Activated T-cell treated with anti-CD3 and anti-CD28 coated beads, Interleukin-2, amount 50 U/mL, for 72 hours (primary cell): ENCODE results near the gene FOXP1. TPM values are rescaled to one million over a fixed set of nuclear protein-coding genes. Genes with fewer than 3 reads are reported as not detected.

Experiments
- ATAC-seq, 2 donors: fragments of 150-1000 bp; cut with Tn5 transposase; replicated peaks in 1 of 2; 2 replicates each; pipeline ENCODE4 v1.10.0; 2021; ENCODE audit warnings: moderate library complexity in 2 of 2, mild to moderate bottlenecking in 1 of 2
- DNase-seq, 2 donors: peaks; one replicate each; pipeline ENCODE4 v3.0.0; 2021 to 2022; ENCODE audit warnings: mixed read lengths in 1 of 2
- H3K27ac Mint-ChIP-seq: one replicate; pipeline ENCODE4 v1.8.0; 2022; ENCODE audit warnings: mild to moderate bottlenecking, moderate library complexity, mixed read lengths
- H3K27me3 Mint-ChIP-seq: one replicate; pipeline ENCODE4 v1.8.0; 2022; ENCODE audit warnings: low read depth, mixed read lengths
- H3K36me3 Mint-ChIP-seq, 2 donors: one replicate each; pipeline ENCODE4 v1.8.0; 2022; ENCODE audit warnings: mixed read lengths in 2 of 2, mild to moderate bottlenecking in 1 of 2; ENCODE audit not compliant: insufficient read depth in 2 of 2
- H3K4me1 Mint-ChIP-seq: one replicate; pipeline ENCODE4 v1.8.0; 2022; ENCODE audit warnings: low read depth, mixed read lengths
- H3K4me3 Mint-ChIP-seq, 2 donors: one replicate each; pipeline ENCODE4 v1.8.0; 2022; ENCODE audit warnings: mild to moderate bottlenecking in 2 of 2, mixed read lengths in 2 of 2, moderate library complexity in 2 of 2
- H3K9me3 Mint-ChIP-seq, 2 donors: one replicate each; pipeline ENCODE4 v1.8.0; 2022; ENCODE audit warnings: mixed read lengths in 2 of 2
- total RNA-seq, 2 donors: library from RNA; stranded (reverse); gene quantifications; one replicate each; pipeline ENCODE4 v1.2.3, GENCODE V29; 2022

The FOXP1 gene
- total RNA-seq, 2 donors from 2014 or later: 124 to 156 TPM

DNA sequence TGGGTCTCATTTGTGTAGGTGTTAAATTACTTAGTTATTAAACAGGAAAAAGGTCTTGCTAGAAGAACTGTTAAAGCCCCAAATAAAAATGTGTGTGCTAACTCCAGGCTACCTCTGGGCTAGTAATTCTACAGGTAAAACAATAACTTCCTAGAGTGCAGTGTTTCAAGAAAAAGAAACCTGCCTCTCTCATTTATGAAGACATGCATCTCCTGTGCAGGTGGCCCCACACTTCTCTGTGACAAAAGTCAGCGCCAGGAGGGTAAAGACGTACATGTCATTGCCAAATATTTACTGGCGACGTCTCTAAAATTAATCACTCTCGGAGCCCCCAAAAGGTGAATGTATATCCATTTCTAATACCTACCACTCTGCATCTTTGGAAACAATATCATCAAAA is 131.7 kb downstream of the FOXP1 start:
- no peak for DNase-seq
- Mint-ChIP-seq H3K27ac (peak overlapping the region; percentile 88), H3K9me3 (no peaks in the 10 kb centered on the region), H3K4me1 (peaks cover 100% of the 10 kb centered on the region), H3K4me3 (peak overlapping the region; percentile 74 to 87), H3K27me3 (no peaks in the 10 kb centered on the region), H3K36me3 (peaks cover 0 to 2% of the 10 kb centered on the region in 2 donors)
- ATAC-seq: no peak

DNA sequence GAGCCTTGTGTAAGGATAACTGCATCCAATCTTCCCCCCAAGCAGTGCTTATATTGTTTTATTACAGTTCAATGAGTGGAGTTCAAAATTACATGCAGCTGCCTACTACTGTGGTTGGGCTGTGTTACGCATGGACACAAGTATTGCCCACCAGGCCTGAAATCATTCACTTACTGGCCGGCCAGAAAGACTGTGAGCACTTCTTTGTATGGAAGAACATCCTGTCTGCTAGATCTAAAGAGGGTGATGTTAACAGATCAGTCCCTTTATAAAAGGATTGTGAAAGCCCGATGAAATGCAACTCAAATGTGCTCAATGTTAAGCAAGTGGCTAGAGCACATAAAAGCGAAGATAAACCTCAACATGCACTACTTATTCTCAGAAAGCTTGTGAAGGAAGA is 132.5 kb downstream of the FOXP1 start:
- H3K9me3 Mint-ChIP-seq: no peaks in the 10 kb centered on the region
- H3K27me3 Mint-ChIP-seq: no peaks in the 10 kb centered on the region
- ATAC-seq (no peak), DNase-seq (no peak)
- H3K4me1 Mint-ChIP-seq: peaks cover 100% of the 10 kb centered on the region
- H3K36me3 Mint-ChIP-seq: peaks cover 0 to 2% of the 10 kb centered on the region in 2 donors
- H3K4me3 Mint-ChIP-seq: peak overlapping the region; percentile 74 to 87
- H3K27ac Mint-ChIP-seq: peak overlapping the region; percentile 88

DNA sequence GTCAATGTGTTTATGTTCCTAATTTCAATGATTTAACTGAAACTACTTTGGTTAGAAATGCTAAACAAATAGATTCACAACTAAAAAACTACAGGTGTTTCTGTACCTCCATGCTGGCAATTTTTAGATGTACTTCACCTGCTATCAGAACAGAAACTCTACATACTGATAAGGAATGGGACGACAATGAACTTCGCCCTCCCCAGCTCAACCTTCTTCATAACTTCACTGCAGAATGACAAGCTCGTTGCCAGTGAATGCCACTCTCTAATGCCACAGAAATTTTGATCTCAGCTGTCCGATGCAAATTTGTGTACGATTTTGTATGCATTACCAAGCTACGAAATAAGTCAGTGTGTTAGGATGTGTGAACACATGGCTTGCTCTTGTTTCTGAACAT is 133.4 kb downstream of the FOXP1 start:
- no peaks in the 10 kb centered on the region for H3K27me3 Mint-ChIP-seq
- H3K9me3 Mint-ChIP-seq: no peaks in the 10 kb centered on the region

DNA sequence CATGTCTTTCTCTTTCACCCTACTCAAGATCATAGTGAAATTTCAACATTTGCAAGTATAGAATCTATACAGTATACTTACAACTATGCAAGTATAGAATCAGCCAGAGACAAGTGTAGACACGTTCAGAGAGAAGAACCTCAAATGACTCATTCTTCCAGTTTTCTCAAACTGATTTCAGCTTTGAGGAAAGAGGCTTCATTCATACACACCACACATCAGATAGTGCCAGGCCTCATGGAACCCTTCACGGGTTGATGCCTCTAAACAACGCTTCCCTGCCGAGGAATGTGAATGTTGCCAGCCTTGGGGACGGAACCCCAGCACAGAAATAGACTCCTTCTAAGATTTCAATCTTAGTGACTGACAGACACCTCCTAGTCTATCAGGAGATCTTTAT is 135.7 kb downstream of the FOXP1 start:
- Mint-ChIP-seq H3K27ac (peak overlapping the region; percentile 64), H3K9me3 (peaks cover 0 to 3% of the 10 kb centered on the region in 2 donors), H3K4me1 (peaks cover 99% of the 10 kb centered on the region), H3K36me3 (peaks cover 3 to 6% of the 10 kb centered on the region in 2 donors), H3K27me3 (no peaks in the 10 kb centered on the region), H3K4me3 (peak overlapping the region; percentile 43 to 59)
- DNase-seq: no peak
- peak; percentile 77 to 78 for ATAC-seq

More for the DNA sequence above, 133.4 kb downstream of the FOXP1 start:
- ATAC-seq: no peak
- peak overlapping the region; percentile 52 to 61 for H3K4me3 Mint-ChIP-seq
- peaks cover 0 to 2% of the 10 kb centered on the region in 2 donors for H3K36me3 Mint-ChIP-seq
- no peak for DNase-seq
- H3K4me1 Mint-ChIP-seq: peaks cover 99% of the 10 kb centered on the region
- H3K27ac Mint-ChIP-seq: peak overlapping the region; percentile 88

DNA sequence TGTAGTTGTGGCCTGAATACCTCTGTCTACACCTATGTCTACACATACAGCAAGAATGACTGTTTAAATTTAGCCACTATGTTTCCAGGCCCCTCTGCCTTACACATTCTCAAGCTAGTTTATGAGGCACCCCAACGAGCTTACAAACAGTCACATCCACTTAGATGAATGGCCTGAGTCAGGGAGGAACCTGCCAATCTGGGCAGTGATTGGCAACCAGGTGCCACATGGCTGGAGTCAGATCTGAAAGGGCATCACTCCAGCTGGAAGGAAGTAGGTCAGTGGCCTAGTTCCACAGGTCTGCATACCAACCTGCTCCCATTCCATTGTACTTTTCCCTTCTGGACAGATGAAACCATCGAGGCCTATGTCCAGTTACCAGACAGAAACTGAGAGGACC is 136.3 kb downstream of the FOXP1 start:
- peak; percentile 23 to 33 for ATAC-seq
- Mint-ChIP-seq H3K9me3 (peaks cover 0 to 3% of the 10 kb centered on the region in 2 donors), H3K36me3 (peaks cover 3 to 6% of the 10 kb centered on the region in 2 donors), H3K4me3 (peak overlapping the region; percentile 59 to 61), H3K4me1 (peaks cover 98% of the 10 kb centered on the region), H3K27ac (peak overlapping the region; percentile 40), H3K27me3 (no peaks in the 10 kb centered on the region)
- DNase-seq: no peak

DNA sequence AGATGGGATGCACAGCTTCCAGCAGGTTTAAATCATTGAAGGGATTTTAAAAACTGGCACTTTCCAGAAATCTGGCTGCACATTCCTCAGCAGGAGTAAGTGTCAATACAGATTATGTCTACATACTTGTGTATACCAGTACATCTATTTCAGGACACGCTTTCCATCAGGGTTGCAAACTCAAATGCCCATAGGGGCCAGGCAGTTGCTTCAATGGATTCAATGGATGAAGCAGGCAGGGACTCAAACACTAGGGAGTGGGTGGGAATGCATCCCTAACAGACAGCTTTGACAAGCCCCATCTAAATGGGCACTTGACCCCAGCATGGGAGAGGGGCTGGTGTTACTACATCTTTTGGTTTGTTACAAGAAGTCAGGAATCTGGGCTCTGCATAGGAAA is 136.8 kb downstream of the FOXP1 start:
- no peaks in the 10 kb centered on the region for H3K27me3 Mint-ChIP-seq
- H3K27ac Mint-ChIP-seq: peak overlapping the region; percentile 40
- H3K36me3 Mint-ChIP-seq: peaks cover 3 to 6% of the 10 kb centered on the region in 2 donors
- H3K4me3 Mint-ChIP-seq: peak overlapping the region; percentile 14 to 59
- DNase-seq: no peak
- ATAC-seq: no peak
- peaks cover 0 to 3% of the 10 kb centered on the region in 2 donors for H3K9me3 Mint-ChIP-seq
- H3K4me1 Mint-ChIP-seq: peaks cover 98% of the 10 kb centered on the region

DNA sequence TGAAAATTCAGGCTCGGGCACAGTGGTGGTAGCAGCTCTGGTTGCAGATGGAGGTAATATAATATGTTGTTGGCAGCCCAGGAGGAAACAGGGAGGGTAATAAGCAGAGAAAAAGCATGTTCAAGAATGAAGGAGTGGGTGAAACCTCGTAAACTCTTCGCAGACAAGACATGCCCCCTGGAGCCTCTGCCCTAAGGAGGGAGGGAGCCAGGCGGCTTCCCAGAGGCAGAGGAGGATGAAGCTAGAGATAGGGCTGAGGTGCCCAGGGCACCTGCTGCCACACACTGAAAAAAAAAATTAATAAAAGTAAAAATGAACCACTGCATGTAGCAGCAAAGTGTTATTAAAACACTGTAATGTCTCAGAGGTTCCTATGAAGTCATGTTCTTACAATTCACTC is 137.3 kb downstream of the FOXP1 start:
- Mint-ChIP-seq H3K36me3 (peaks cover 3 to 6% of the 10 kb centered on the region in 2 donors), H3K9me3 (peaks cover 0 to 3% of the 10 kb centered on the region in 2 donors), H3K27me3 (no peaks in the 10 kb centered on the region), H3K27ac (no peak overlapping the region), H3K4me1 (peaks cover 98% of the 10 kb centered on the region), H3K4me3 (peak overlapping the region; percentile 23 to 47)
- DNase-seq (no peak), ATAC-seq (no peak)

DNA sequence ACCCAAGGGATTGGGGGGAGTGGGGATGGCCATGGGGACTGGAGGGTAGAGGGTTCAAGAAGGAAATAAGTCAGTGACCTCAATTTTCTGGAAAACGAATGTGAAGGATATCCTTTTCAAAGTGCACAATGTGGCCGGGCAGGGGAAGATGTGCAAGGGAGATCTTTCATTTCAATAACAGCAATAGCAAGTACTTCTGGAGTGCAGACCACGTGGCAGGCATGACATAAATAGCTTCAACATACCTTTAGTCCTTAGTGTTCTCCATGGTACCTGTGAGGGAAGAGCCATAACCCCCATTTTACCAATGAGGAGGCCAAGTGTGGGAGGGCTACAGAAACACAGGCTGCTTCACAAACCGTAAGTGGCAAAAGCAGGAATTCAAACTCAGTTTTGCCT is 138.7 kb downstream of the FOXP1 start:
- Mint-ChIP-seq H3K27ac (peak overlapping the region; percentile 95), H3K4me1 (peaks cover 98% of the 10 kb centered on the region), H3K36me3 (peaks cover 3 to 6% of the 10 kb centered on the region in 2 donors), H3K9me3 (peaks cover 0 to 3% of the 10 kb centered on the region in 2 donors), H3K4me3 (peak overlapping the region; percentile 71 to 77), H3K27me3 (no peaks in the 10 kb centered on the region)
- ATAC-seq (no peak), DNase-seq (no peak)

DNA sequence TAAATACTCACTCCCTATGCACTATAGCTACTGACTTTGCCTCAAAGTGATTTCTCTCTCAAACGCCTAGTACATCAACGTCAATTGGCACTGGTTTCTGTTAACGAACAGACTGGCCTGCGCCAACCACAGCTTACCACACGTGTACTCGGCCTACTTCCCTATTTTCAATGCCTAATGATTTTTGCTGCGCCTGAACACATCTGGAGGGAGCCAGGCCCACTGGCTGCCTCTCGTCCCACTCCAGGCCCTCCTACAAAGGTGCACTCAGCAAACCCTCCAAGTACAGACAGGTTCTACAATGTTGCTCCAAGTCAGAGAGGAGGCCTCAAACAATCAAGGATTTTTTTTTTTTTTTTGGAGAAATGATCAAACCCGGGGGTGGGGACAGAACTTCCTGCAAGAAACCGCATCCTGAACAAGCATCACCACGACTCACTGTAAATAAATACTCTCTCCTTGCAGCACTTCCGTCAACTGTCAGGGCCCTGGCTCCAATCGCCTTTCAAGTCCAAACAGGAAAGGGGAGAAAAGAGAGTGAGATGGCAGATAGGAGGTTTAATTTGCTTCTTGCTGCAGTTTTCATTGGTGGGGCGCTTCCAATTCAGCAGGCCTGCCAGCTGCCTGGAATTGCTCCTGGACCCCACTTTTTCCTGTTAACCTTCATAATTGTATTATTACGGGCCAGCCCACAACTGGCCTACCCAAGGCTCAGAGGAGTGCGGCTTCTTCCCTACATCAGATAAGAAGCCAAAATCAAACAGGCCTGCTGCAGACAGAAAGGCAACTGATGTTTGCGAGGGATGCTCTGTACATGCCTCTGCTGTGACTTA is 139.3 kb downstream of the FOXP1 start:
- DNase-seq (peak; percentile 54 to 65), ATAC-seq (peak; percentile 59)
- peak overlapping the region; percentile 95 for H3K27ac Mint-ChIP-seq
- peaks cover 98% of the 10 kb centered on the region for H3K4me1 Mint-ChIP-seq
- peaks cover 0 to 3% of the 10 kb centered on the region in 2 donors for H3K9me3 Mint-ChIP-seq
- peak overlapping the region; percentile 71 to 77 for H3K4me3 Mint-ChIP-seq
- H3K36me3 Mint-ChIP-seq: peaks cover 3 to 6% of the 10 kb centered on the region in 2 donors
- no peaks in the 10 kb centered on the region for H3K27me3 Mint-ChIP-seq

DNA sequence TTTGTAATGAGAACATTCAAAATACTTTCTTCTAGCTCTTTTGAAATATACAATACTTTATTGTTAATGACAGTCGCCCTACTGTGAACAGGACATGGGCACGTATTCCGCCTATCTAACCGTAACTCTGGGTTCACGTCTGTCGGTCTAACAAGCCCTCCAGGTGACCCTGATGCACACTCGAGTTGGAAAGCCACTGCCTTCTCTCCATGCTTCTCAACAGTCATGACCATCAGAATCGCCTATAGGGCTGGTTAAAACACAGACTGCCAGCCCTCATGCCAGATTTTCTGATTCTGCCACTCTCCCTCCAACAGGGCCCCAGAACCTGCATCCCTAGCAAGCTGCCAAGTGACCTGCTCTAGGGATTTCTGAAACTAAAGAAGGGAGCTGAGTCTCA is 140.2 kb downstream of the FOXP1 start:
- peak overlapping the region; percentile 71 to 77 for H3K4me3 Mint-ChIP-seq
- no peak for ATAC-seq
- H3K4me1 Mint-ChIP-seq: peaks cover 98% of the 10 kb centered on the region
- peaks cover 3 to 6% of the 10 kb centered on the region in 2 donors for H3K36me3 Mint-ChIP-seq
- no peaks in the 10 kb centered on the region for H3K27me3 Mint-ChIP-seq
- H3K9me3 Mint-ChIP-seq: peaks cover 0 to 3% of the 10 kb centered on the region in 2 donors
- peak overlapping the region; percentile 95 for H3K27ac Mint-ChIP-seq
- no peak for DNase-seq

DNA sequence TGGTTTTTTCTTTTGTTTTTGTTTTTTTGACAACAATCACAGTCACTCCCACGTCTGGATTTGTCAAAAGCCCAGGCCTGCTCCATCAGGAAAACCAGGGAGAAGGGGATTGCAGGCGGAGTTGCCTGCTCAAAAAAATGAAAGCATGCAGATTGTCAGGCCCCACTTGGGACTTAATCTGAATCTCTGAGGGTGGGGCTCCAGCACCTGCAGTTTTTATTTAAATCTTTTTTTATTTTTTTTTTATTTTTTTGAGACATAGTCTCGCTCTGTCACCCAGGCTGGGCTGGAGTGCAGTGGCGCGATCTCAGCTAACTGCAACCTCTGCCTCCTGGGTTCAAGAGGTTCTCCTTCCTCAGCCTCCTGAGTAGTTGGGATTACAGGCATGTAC is 140.9 kb downstream of the FOXP1 start:
- Mint-ChIP-seq H3K4me1 (peaks cover 98% of the 10 kb centered on the region), H3K27me3 (no peaks in the 10 kb centered on the region), H3K4me3 (peak overlapping the region; percentile 71 to 79), H3K27ac (peak overlapping the region; percentile 58), H3K9me3 (peaks cover 0 to 3% of the 10 kb centered on the region in 2 donors), H3K36me3 (peaks cover 3 to 6% of the 10 kb centered on the region in 2 donors)
- ATAC-seq (no peak), DNase-seq (no peak)

DNA sequence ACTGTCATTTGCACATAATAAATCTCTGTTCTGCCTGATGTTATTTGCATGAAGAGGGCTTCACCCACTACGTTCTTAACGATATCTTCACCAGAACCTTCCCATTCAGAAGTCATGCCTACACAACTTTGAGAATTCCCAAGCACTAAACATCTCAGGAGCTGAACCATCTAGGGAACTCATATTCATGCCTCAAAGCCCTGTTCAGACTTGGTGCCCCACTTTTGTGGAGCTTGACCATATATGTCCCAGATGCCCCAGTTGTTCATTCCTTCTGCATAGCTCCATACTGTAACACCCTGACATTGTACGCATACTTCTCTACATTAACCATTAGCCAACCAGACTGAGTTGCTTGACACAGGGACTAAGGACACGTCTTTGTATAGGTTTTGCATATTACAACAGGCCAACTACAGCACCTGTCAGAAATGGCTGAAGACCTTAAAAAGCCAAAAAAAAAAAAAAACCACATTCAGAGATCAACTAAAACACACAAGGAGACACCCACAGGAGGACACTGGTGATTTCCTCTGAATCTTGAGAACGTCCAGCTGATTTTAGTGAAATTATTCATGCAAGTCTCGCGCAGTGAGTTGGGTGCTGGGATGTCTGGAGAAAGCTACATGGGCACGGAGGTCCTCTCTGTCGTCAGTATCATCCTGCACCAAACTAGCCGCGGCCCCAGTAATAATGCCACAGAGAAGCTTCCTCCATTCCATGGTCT is 141.4 kb downstream of the FOXP1 start:
- DNase-seq (no peak), ATAC-seq (no peak)
- H3K4me3 Mint-ChIP-seq: peak overlapping the region; percentile 70 to 79
- peaks cover 98% of the 10 kb centered on the region for H3K4me1 Mint-ChIP-seq
- peaks cover 3 to 6% of the 10 kb centered on the region in 2 donors for H3K36me3 Mint-ChIP-seq
- peak overlapping the region; percentile 58 for H3K27ac Mint-ChIP-seq
- no peaks in the 10 kb centered on the region for H3K27me3 Mint-ChIP-seq
- peaks cover 0 to 3% of the 10 kb centered on the region in 2 donors for H3K9me3 Mint-ChIP-seq
